HCT116 (cell line): ENCODE results near the gene ARHGEF37. TPM values are rescaled to one million over a fixed set of nuclear protein-coding genes. Genes with fewer than 3 reads are reported as not detected.

Experiments used
- ATAC-seq: fragments of 200-7000 bp; cut with Tn5 transposase; 2 replicates; pipeline ENCODE4 v1.9.1; 2020; ENCODE audit warnings: mild to moderate bottlenecking, moderate library complexity
- BruUV-seq: library from RNA; stranded (reverse); fragments of 400-500 nt; replicated peaks from 2 replicates; lab custom pipeline; 2021; lab: Mats Ljungman, UMichigan
- CTCF ChIA-PET: fragments of 300-600 bp; sonication (Branson Sonifier 250); formaldehyde crosslinking; loops from one replicate; lab custom pipeline; 2021; ENCODE audit warnings: antibody characterized with exemption; lab: Charles Lee
- POLR2A ChIA-PET: fragments of 300-600, 350-600 bp; sonication (Branson Sonifier 250); formaldehyde crosslinking; loops from one replicate; lab custom pipeline; 2021; ENCODE audit warnings: antibody characterized with exemption; lab: Charles Lee
- RAD21 ChIA-PET, 2 experiments: fragments of 300-600 bp; sonication (Branson Sonifier 250); formaldehyde crosslinking; loops; one replicate each; lab custom pipeline; 2023; ENCODE audit warnings: low total read pairs in 2 of 2; ENCODE audit not compliant: uncharacterized antibody in 2 of 2, unreplicated experiment in 2 of 2, low non-redundant PET in 1 of 2; lab: Charles Lee
- DNase-seq: peaks from one replicate; pipeline ENCODE4 v3.0.0-alpha.2; 2010; ENCODE audit warnings: low read depth, low spot score
- H2AFZ ChIP-seq: fragments of 200-600 bp; shearing (Covaris generic), sonication (generic); 2 replicates; pipeline ENCODE4 v1.6.1; 2017; ENCODE audit warnings: low read depth, mixed run types, mixed read lengths, antibody characterized with exemption, low read length; ENCODE audit not compliant: poor library complexity, severe bottlenecking
- H3K27ac ChIP-seq: 2 replicates; pipeline ENCODE4 v1.5.1; 2012; ENCODE audit warnings: low read depth, low read length
- H3K27me3 ChIP-seq: fragments of 200-600 bp; sonication (generic); 2 replicates; pipeline ENCODE4 v1.6.1; 2016; ENCODE audit warnings: mixed run types, low read length, mixed read lengths; ENCODE audit not compliant: insufficient read depth
- H3K36me3 ChIP-seq, 2 experiments: fragments of 200-500 bp in 1 of 2; fragments of 200-600 bp in 1 of 2; sonication (Bioruptor generic) in 1 of 2; sonication (generic) in 1 of 2; 2 replicates each; pipeline versions ENCODE4 v1.5.1 to v1.6.1; 2014 to 2016; ENCODE audit warnings: low read length in 2 of 2, inconsistent platforms in 1 of 2, mixed read lengths in 1 of 2, mixed run types in 1 of 2; ENCODE audit not compliant: insufficient read depth in 2 of 2, control insufficient read depth in 1 of 2
- H3K4me1 ChIP-seq, 2 experiments: fragments of 200-600 bp in 1 of 2; sonication (generic) in 1 of 2; 2 replicates each; pipeline versions ENCODE4 v1.5.1 to v1.6.1; 2012 to 2017; ENCODE audit warnings: low read length in 2 of 2, inconsistent platforms in 1 of 2, mild to moderate bottlenecking in 1 of 2, mixed read lengths in 1 of 2, mixed run types in 1 of 2, moderate library complexity in 1 of 2; ENCODE audit not compliant: insufficient read depth in 2 of 2, control insufficient read depth in 1 of 2
- H3K4me2 ChIP-seq: fragments of 200-600 bp; sonication (generic); 2 replicates; pipeline ENCODE4 v1.6.1; 2017; ENCODE audit warnings: mixed run types, low read length, mixed read lengths
- H3K4me3 ChIP-seq, 2 experiments: fragments of 200-600 bp in 1 of 2; sonication (generic) in 1 of 2; replicated peaks in 1 of 2; 2 replicates each; pipeline ENCODE4 v1.5.1; 2011 to 2016; ENCODE audit warnings: low read length in 2 of 2, control low read depth in 1 of 2, low read depth in 1 of 2, mild to moderate bottlenecking in 1 of 2, mixed read lengths in 1 of 2, mixed run types in 1 of 2
- H3K79me2 ChIP-seq: fragments of 200-600 bp; sonication (generic); 2 replicates; pipeline ENCODE4 v1.6.1; 2017; ENCODE audit warnings: mild to moderate bottlenecking, mixed run types, low read length, moderate library complexity, mixed read lengths; ENCODE audit not compliant: insufficient read depth
- H3K9ac ChIP-seq: fragments of 200-600 bp; sonication (generic); 2 replicates; pipeline ENCODE4 v1.6.1; 2016; ENCODE audit warnings: low read length, mixed read lengths
- H3K9me2 ChIP-seq: fragments of 200-600 bp; sonication (generic), shearing (Covaris generic); 2 replicates; pipeline ENCODE4 v1.6.1; 2017; ENCODE audit warnings: mixed run types, mild to moderate bottlenecking, moderate library complexity; ENCODE audit not compliant: insufficient read depth
- H3K9me3 ChIP-seq, 2 experiments: fragments of 200-500 bp in 1 of 2; fragments of 200-600 bp in 1 of 2; sonication (Bioruptor generic) in 1 of 2; sonication (generic) in 1 of 2; 2 replicates each; pipeline ENCODE4 v1.6.1; 2014 to 2017; ENCODE audit warnings: low read length in 2 of 2, mixed read lengths in 2 of 2, inconsistent platforms in 1 of 2, low read depth in 1 of 2, mild to moderate bottlenecking in 1 of 2, mixed run types in 1 of 2, moderate library complexity in 1 of 2; ENCODE audit not compliant: control insufficient read depth in 1 of 2, insufficient read depth in 1 of 2
- H4K20me1 ChIP-seq: fragments of 200-600 bp; sonication (generic), shearing (Covaris generic); 2 replicates; pipeline ENCODE4 v1.6.1; 2017; ENCODE audit warnings: mixed run types, mild to moderate bottlenecking, moderate library complexity; ENCODE audit not compliant: insufficient read depth
- ATF3 ChIP-seq: IDR thresholded peaks from 2 replicates; pipeline ENCODE4 v1.6.1; 2012
- CBX3 ChIP-seq: IDR thresholded peaks from 2 replicates; pipeline ENCODE4 v1.6.1; 2012; ENCODE audit warnings: low read depth
- CEBPB ChIP-seq: IDR thresholded peaks from 2 replicates; pipeline ENCODE4 v1.6.1; 2012; ENCODE audit warnings: low read depth
- ELF1 ChIP-seq: IDR thresholded peaks from 2 replicates; pipeline ENCODE4 v1.6.1; 2012; ENCODE audit warnings: low read depth, borderline replicate concordance
- EZH2 ChIP-seq: fragments of 200-600 bp; sonication (generic); IDR thresholded peaks from 2 replicates; pipeline ENCODE4 v1.6.1; 2017; ENCODE audit warnings: antibody characterized with exemption, mixed run types
- EZH2phosphoT487 ChIP-seq: fragments of 200-600 bp; IDR thresholded peaks from 2 replicates; pipeline ENCODE4 v1.6.1; 2018; ENCODE audit warnings: antibody characterized with exemption, borderline replicate concordance
- JUND ChIP-seq: IDR thresholded peaks from 2 replicates; pipeline ENCODE4 v1.6.1; 2012
- MAX ChIP-seq: IDR thresholded peaks from 2 replicates; pipeline ENCODE4 v1.6.1; 2012
- POLR2AphosphoS5 ChIP-seq: IDR thresholded peaks from 2 replicates; pipeline ENCODE4 v1.6.1; 2011; ENCODE audit warnings: mild to moderate bottlenecking, low read depth, low read length, moderate library complexity
- RAD21 ChIP-seq: IDR thresholded peaks from 2 replicates; pipeline ENCODE4 v1.6.1; 2012; ENCODE audit warnings: low read depth, mild to moderate bottlenecking
- SIN3A ChIP-seq: IDR thresholded peaks from 2 replicates; pipeline ENCODE4 v1.6.1; 2012; ENCODE audit warnings: low read depth
- TCF7L2 ChIP-seq: IDR thresholded peaks from 2 replicates; pipeline ENCODE4 v1.7.0; 2011; ENCODE audit warnings: borderline replicate concordance, inconsistent platforms; ENCODE audit not compliant: insufficient read depth, insufficient read length; ENCODE audit errors: extremely low read depth
- YY1 ChIP-seq: IDR thresholded peaks from 2 replicates; pipeline ENCODE4 v1.6.1; 2011; ENCODE audit warnings: low read length, low read depth, moderate library complexity, mild to moderate bottlenecking; ENCODE audit not compliant: insufficient replicate concordance; ENCODE audit errors: extremely low read depth
- ZNF274 ChIP-seq: fragments of 200-500 bp; sonication (Bioruptor generic); IDR thresholded peaks from 2 replicates; pipeline ENCODE4 v1.6.1; 2014; ENCODE audit warnings: mild to moderate bottlenecking, low read depth, low read length, inconsistent platforms
- intact Hi-C: fragments of 100-400 bp; cut with micrococcal nuclease; formaldehyde crosslinking; loops from 2 replicates; pipeline ENCODE4 v1.10.0; 2022
- total RNA-seq: library from RNA; stranded (reverse); gene quantifications from one replicate; pipeline ENCODE4 v1.2.1, GENCODE V29; 2021; ENCODE audit not compliant: unreplicated experiment
- TF ChIP-seq, protein P1 (sequence below), 3 experiments: fragments of 200-600 bp in 1 of 3; sonication (generic) in 1 of 3; IDR thresholded peaks in 2 of 3; conservative IDR thresholded peaks in 1 of 3; 2 replicates each; pipeline ENCODE4 v1.5.1; 2012 to 2017; ENCODE audit warnings: low read depth in 2 of 3, low read length in 2 of 3, antibody characterized with exemption in 1 of 3, borderline replicate concordance in 1 of 3, control low read depth in 1 of 3, mild to moderate bottlenecking in 1 of 3, mixed read lengths in 1 of 3, mixed run types in 1 of 3, moderate library complexity in 1 of 3; ENCODE audit not compliant: insufficient read depth in 1 of 3
- TF ChIP-seq, protein P2 (sequence below): IDR thresholded peaks from 2 replicates; pipeline ENCODE4 v1.6.1; 2012; ENCODE audit warnings: low read depth

The ARHGEF37 gene
- total RNA-seq, 1 experiment from 2014 or later, result 7.0 TPM

- intact Hi-C loops, result no loop called here
- Histone ChIP-seq H3K4me2 (no peak overlapping the region), H3K9me3 (no peaks in the 10 kb centered on the region), H3K9ac (no peak overlapping the region), H3K36me3 (no peaks in the 10 kb centered on the region), H2AFZ (no peak overlapping the region), H3K27me3 (no peaks in the 10 kb centered on the region), H3K9me2 (no peaks in the 10 kb centered on the region), H3K27ac (no peak overlapping the region), H3K79me2 (no peaks in the 10 kb centered on the region), H4K20me1 (no peaks in the 10 kb centered on the region), H3K4me3 (no peak overlapping the region), H3K4me1 (peaks cover 2 to 17% of the 10 kb centered on the region in 2 experiments; a peak in 3 of 4 replicates)
- CTCF ChIA-PET, result no interaction called here
- no peak for TF ChIP-seq MAX
- TF ChIP-seq EZH2phosphoT487, result no peak
- no peak for TF ChIP-seq EZH2
- TF ChIP-seq YY1, result no peak
- no peak for TF ChIP-seq ELF1
- TF ChIP-seq TCF7L2, result no peak
- no peak for TF ChIP-seq CBX3
- no peak for TF ChIP-seq JUND
- TF ChIP-seq CEBPB, result no peak
- no peak for TF ChIP-seq ZNF274
- TF ChIP-seq RAD21, result no peak
- TF ChIP-seq POLR2AphosphoS5, result no peak
- TF ChIP-seq, protein P1, sequence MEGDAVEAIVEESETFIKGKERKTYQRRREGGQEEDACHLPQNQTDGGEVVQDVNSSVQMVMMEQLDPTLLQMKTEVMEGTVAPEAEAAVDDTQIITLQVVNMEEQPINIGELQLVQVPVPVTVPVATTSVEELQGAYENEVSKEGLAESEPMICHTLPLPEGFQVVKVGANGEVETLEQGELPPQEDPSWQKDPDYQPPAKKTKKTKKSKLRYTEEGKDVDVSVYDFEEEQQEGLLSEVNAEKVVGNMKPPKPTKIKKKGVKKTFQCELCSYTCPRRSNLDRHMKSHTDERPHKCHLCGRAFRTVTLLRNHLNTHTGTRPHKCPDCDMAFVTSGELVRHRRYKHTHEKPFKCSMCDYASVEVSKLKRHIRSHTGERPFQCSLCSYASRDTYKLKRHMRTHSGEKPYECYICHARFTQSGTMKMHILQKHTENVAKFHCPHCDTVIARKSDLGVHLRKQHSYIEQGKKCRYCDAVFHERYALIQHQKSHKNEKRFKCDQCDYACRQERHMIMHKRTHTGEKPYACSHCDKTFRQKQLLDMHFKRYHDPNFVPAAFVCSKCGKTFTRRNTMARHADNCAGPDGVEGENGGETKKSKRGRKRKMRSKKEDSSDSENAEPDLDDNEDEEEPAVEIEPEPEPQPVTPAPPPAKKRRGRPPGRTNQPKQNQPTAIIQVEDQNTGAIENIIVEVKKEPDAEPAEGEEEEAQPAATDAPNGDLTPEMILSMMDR (IDR thresholded peaks at IDR 0.05 in 2 of 3, conservative IDR thresholded peaks at IDR 0.05 in 1 of 3; ENCODE audit: borderline replicate concordance in 1 of 3, insufficient read depth in 1 of 3, low read depth in 2 of 3, low read length in 2 of 3), result no peak
- TF ChIP-seq, protein P2, sequence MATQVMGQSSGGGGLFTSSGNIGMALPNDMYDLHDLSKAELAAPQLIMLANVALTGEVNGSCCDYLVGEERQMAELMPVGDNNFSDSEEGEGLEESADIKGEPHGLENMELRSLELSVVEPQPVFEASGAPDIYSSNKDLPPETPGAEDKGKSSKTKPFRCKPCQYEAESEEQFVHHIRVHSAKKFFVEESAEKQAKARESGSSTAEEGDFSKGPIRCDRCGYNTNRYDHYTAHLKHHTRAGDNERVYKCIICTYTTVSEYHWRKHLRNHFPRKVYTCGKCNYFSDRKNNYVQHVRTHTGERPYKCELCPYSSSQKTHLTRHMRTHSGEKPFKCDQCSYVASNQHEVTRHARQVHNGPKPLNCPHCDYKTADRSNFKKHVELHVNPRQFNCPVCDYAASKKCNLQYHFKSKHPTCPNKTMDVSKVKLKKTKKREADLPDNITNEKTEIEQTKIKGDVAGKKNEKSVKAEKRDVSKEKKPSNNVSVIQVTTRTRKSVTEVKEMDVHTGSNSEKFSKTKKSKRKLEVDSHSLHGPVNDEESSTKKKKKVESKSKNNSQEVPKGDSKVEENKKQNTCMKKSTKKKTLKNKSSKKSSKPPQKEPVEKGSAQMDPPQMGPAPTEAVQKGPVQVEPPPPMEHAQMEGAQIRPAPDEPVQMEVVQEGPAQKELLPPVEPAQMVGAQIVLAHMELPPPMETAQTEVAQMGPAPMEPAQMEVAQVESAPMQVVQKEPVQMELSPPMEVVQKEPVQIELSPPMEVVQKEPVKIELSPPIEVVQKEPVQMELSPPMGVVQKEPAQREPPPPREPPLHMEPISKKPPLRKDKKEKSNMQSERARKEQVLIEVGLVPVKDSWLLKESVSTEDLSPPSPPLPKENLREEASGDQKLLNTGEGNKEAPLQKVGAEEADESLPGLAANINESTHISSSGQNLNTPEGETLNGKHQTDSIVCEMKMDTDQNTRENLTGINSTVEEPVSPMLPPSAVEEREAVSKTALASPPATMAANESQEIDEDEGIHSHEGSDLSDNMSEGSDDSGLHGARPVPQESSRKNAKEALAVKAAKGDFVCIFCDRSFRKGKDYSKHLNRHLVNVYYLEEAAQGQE, result no peak
- no peak for TF ChIP-seq ATF3
- TF ChIP-seq SIN3A, result no peak
- no TSS peak for BruUV-seq
- DNase-seq, result no peak
- POLR2A ChIA-PET, result no interaction called here
- no peak for ATAC-seq
- RAD21 ChIA-PET, result no interaction called here
Observed at GRCh38 chr5:149621415-149622098, 40.3 kb downstream of the ARHGEF37 start.
